GM12878 (cell line): ENCODE measurements around the gene DIP2C. TPM values are rescaled to one million over a fixed set of nuclear protein-coding genes. Genes with fewer than 3 reads are reported as not detected.

Experiments
- ATAC-seq: fragments of 200-7000 bp; cut with Tn5 transposase; 3 replicates; pipeline ENCODE4 v1.9.1; 2020; ENCODE audit warnings: mild to moderate bottlenecking, moderate library complexity
- BruUV-seq: library from RNA; stranded (reverse); fragments of 400-500 nt; replicated peaks from 2 replicates; lab custom pipeline; 2021; lab: Mats Ljungman, UMichigan
- CTCF ChIA-PET: fragments of 300-600 bp; sonication (Branson Sonifier 250); formaldehyde crosslinking; extraction: SDS; loops from one replicate; lab custom pipeline; 2021; ENCODE audit warnings: inconsistent platforms; lab: Yijun Ruan, JAX
- POLR2A ChIA-PET: fragments of 350-600 bp; formaldehyde crosslinking; extraction: SDS; loops from one replicate; lab custom pipeline; 2021; ENCODE audit warnings: inconsistent platforms; lab: Charles Lee
- RAD21 ChIA-PET: fragments of 300-600 bp; sonication (Branson Sonifier 250); formaldehyde crosslinking; loops from one replicate; lab custom pipeline; 2023; ENCODE audit warnings: antibody characterized with exemption; ENCODE audit not compliant: unreplicated experiment; lab: Charles Lee
- SMC1A ChIA-PET: fragments of 300-600 bp; sonication (Branson Sonifier 250); formaldehyde crosslinking; loops from one replicate; lab custom pipeline; 2023; ENCODE audit not compliant: unreplicated experiment, uncharacterized antibody; lab: Charles Lee
- DNase-seq: peaks from one replicate; pipeline ENCODE4 v3.0.0-alpha.2; 2011; ENCODE audit warnings: low read depth, low spot score
- FAIRE-seq: peaks from 3 replicates; lab custom pipeline; 2011; peaks lifted over from hg19 to GRCh38; lab: Jason Lieb, UNC
- H2AFZ ChIP-seq: 2 replicates; pipeline ENCODE4 v1.6.0; 2011; ENCODE audit warnings: low read depth, low read length, control low read depth; ENCODE audit not compliant: control insufficient read depth
- H3K27ac ChIP-seq: 2 replicates; pipeline ENCODE4 v1.5.1; 2011; ENCODE audit warnings: control low read depth; ENCODE audit not compliant: control insufficient read depth, insufficient read depth
- H3K27me3 ChIP-seq, 2 experiments: replicated peaks in 1 of 2; 2 replicates each; pipeline versions ENCODE4 v1.6.0 to v1.6.1; 2011; ENCODE audit warnings: low read length in 1 of 2; ENCODE audit not compliant: control insufficient read depth in 2 of 2, insufficient read depth in 2 of 2
- H3K36me3 ChIP-seq, 2 experiments: 2 replicates each; pipeline ENCODE4 v1.5.1; 2011; ENCODE audit warnings: low read length in 1 of 2; ENCODE audit not compliant: control insufficient read depth in 2 of 2, insufficient read depth in 2 of 2
- H3K4me1 ChIP-seq: 2 replicates; pipeline ENCODE4 v1.6.1; 2011; ENCODE audit warnings: mild to moderate bottlenecking, low read length, moderate library complexity, mixed read lengths; ENCODE audit not compliant: control insufficient read depth, insufficient read depth
- H3K4me2 ChIP-seq: 2 replicates; pipeline ENCODE4 v1.6.0; 2011; ENCODE audit warnings: control low read depth; ENCODE audit not compliant: control insufficient read depth, insufficient read depth
- H3K4me3 ChIP-seq: fragments of 200-600 bp; sonication (generic); 2 replicates; pipeline ENCODE4 v1.5.1; 2016
- H3K79me2 ChIP-seq: 2 replicates; pipeline ENCODE4 v1.6.0; 2011; ENCODE audit warnings: low read length; ENCODE audit not compliant: control insufficient read depth, insufficient read depth
- H3K9ac ChIP-seq: 2 replicates; pipeline ENCODE4 v1.8.0; 2011; ENCODE audit warnings: low read length, control low read depth, mixed read lengths; ENCODE audit not compliant: control insufficient read depth, insufficient read depth
- H3K9me3 ChIP-seq: replicated peaks from 3 replicates; pipeline ENCODE4 v1.5.1; 2011; ENCODE audit warnings: mild to moderate bottlenecking, low read length; ENCODE audit not compliant: control insufficient read depth, insufficient read depth
- H4K20me1 ChIP-seq: 2 replicates; pipeline ENCODE4 v1.6.0; 2011; ENCODE audit not compliant: control insufficient read depth, insufficient read depth
- BACH1 ChIP-seq: fragments of 450-650 bp; IDR thresholded peaks from 2 replicates; pipeline ENCODE4 v1.6.1; 2017; ENCODE audit warnings: mild to moderate bottlenecking, borderline replicate concordance
- BCL3 ChIP-seq: IDR thresholded peaks from 2 replicates; pipeline ENCODE4 v1.6.1; 2011; ENCODE audit warnings: borderline replicate concordance, low read depth, mild to moderate bottlenecking, moderate library complexity, low read length; ENCODE audit not compliant: insufficient read depth, poor library complexity, severe bottlenecking
- FOS ChIP-seq: IDR thresholded peaks from 3 replicates; pipeline ENCODE4 v1.6.1; 2011; ENCODE audit warnings: borderline replicate concordance; ENCODE audit not compliant: insufficient read length; ENCODE audit errors: extremely low read depth
- PML ChIP-seq: IDR thresholded peaks from 2 replicates; pipeline ENCODE4 v1.6.1; 2012; ENCODE audit warnings: low read length, inconsistent platforms
- SIN3A ChIP-seq: IDR thresholded peaks from 2 replicates; pipeline ENCODE4 v1.6.1; 2012; ENCODE audit warnings: low read depth, low read length, improper control_type of control experiment
- SREBF2 ChIP-seq: IDR thresholded peaks from 2 replicates; pipeline ENCODE4 v1.6.1; 2012; ENCODE audit warnings: mild to moderate bottlenecking, low read length
- ZBED1 ChIP-seq: IDR thresholded peaks from 2 replicates; pipeline ENCODE4 v1.6.1; 2016; ENCODE audit warnings: borderline replicate concordance
- WGBS: methylation state at CpG from one replicate; pipeline ENCODE4 v1.1.6; 2016; ENCODE audit warnings: low lambda C conversion rate; ENCODE audit not compliant: insufficient replicate concordance, insufficient coverage; ENCODE audit errors: missing lambda C conversion rate; 5-methylcytosine and 5-hydroxymethylcytosine counted together
- in situ Hi-C: fragments of 300-500 bp; cut with MboI; formaldehyde crosslinking; loops from 9 replicates; pipeline ENCODE4 v1.14.3; 2018; ENCODE audit warnings: mixed read lengths
- intact Hi-C: fragments of 100-400 bp; cut with micrococcal nuclease; formaldehyde crosslinking; loops from one replicate; pipeline ENCODE4 v1.14.2; 2022; ENCODE audit not compliant: unreplicated experiment
- polyA plus RNA-seq, 11 experiments: library from polyadenylated mRNA; depleted of rRNA in 4 of 11; unstranded in 6 of 11; stranded (reverse) in 5 of 11; fragments of >200 nt; fragmentation: Nextera tagmentation in 4 of 11; fragmentation: Illumina TruSeq in 1 of 11; extraction: Ambion mirVana in 4 of 11; extraction: Trizol in 1 of 11; gene quantifications; 1 replicate in 1 of 11; 2 replicates in 10 of 11; pipeline versions ENCODE4 v1.2.1 to v1.2.3, GENCODE V29; 2011 to 2016; ENCODE audit warnings: inconsistent platforms in 2 of 11, missing spikeins in 2 of 11, low read depth in 1 of 11
- total RNA-seq, 4 experiments: library from RNA; depleted of rRNA in 3 of 4; stranded (reverse); fragments of >200 nt in 3 of 4; fragmentation: Illumina TruSeq in 1 of 4; extraction: Trizol in 1 of 4; gene quantifications; 2 replicates each; pipeline versions ENCODE4 v1.2.1 to v1.2.3, GENCODE V29; 2013 to 2021
- TF ChIP-seq, protein P1 (sequence below): fragments of 450-650 bp; formaldehyde crosslinking; IDR thresholded peaks from 2 replicates; pipeline ENCODE4 v1.5.0; 2022; ENCODE audit warnings: mild to moderate bottlenecking, missing genetic modification characterization
- TF ChIP-seq, protein P2 (sequence below): IDR thresholded peaks from 2 replicates; pipeline ENCODE4 v1.6.1; 2012; ENCODE audit warnings: low read depth, low read length, improper control_type of control experiment

Gene DIP2C
- total and polyA plus RNA-seq, 10 of the 15 experiments (the other 5 are each of a cell fraction or from before 2014, with no cell fraction given), result 0.01 to 0.10 (median 0.06) TPM

DNA sequence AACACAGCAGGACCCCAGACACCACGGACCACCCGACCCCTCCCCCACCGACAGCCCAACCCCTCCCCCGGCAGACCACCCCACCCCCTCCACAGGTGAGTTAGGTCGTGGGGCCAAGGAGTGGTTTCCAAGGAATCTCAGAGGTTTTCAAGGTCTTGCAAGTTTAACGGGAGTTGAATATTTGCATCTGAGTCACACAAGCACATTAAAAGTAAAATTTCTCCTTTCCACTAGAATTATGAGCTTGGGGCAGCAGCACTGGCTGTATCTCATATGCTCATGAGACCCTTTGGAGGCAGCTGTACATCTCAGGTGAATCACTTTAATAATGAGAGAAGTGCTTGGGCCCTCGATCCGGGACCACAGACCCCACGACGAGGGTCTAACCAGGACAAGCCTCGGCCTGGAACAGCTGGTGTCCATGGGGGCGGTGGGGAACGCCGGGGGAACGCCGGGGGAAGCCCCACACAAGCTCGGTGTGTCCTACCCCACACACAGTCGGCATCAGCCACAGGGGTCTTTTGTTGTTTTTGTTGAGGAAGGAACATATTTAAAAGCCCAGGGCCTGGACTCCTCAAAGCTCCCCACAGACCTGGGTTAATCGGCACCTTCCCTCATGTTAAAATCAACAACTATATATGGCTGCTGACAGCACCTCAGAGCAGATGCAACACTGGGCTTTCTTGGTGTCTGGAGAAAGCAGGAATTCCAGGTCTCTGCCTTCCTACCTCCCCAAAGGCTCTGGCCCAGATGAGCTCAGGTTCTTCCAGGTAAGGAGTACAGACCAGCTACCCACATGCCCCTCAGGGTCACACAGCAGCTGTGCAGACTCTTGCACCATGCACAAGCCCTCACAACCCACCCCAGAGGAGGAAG is 130.3 kb downstream of the DIP2C start:
- Histone ChIP-seq H3K9me3 (no peaks in the 10 kb centered on the region; the same call in 2 of the 3 replicates), H3K27me3 (no peaks in the 10 kb centered on the region; a peak in 1 of 4 replicates), H4K20me1 (no peaks in the 10 kb centered on the region), H2AFZ (no peak overlapping the region), H3K4me2 (no peak overlapping the region), H3K4me3 (no peak overlapping the region), H3K27ac (no peak overlapping the region), H3K79me2 (no peaks in the 10 kb centered on the region), H3K9ac (no peak overlapping the region), H3K4me1 (no peaks in the 10 kb centered on the region), H3K36me3 (no peaks in the 10 kb centered on the region)
- FAIRE-seq (no peak), DNase-seq (no peak), ATAC-seq (no peak)
- ChIA-PET SMC1A (no interaction called here), RAD21 (no interaction called here), CTCF (no interaction called here), POLR2A (no interaction called here)
- no TSS peak for BruUV-seq
- in situ Hi-C loops, result no loop called here
- TF ChIP-seq FOS (no peak), BACH1 (no peak), SIN3A (no peak), PML (no peak), BCL3 (no peak), SREBF2 (no peak), ZBED1 (no peak)
- TF ChIP-seq, protein P1, sequence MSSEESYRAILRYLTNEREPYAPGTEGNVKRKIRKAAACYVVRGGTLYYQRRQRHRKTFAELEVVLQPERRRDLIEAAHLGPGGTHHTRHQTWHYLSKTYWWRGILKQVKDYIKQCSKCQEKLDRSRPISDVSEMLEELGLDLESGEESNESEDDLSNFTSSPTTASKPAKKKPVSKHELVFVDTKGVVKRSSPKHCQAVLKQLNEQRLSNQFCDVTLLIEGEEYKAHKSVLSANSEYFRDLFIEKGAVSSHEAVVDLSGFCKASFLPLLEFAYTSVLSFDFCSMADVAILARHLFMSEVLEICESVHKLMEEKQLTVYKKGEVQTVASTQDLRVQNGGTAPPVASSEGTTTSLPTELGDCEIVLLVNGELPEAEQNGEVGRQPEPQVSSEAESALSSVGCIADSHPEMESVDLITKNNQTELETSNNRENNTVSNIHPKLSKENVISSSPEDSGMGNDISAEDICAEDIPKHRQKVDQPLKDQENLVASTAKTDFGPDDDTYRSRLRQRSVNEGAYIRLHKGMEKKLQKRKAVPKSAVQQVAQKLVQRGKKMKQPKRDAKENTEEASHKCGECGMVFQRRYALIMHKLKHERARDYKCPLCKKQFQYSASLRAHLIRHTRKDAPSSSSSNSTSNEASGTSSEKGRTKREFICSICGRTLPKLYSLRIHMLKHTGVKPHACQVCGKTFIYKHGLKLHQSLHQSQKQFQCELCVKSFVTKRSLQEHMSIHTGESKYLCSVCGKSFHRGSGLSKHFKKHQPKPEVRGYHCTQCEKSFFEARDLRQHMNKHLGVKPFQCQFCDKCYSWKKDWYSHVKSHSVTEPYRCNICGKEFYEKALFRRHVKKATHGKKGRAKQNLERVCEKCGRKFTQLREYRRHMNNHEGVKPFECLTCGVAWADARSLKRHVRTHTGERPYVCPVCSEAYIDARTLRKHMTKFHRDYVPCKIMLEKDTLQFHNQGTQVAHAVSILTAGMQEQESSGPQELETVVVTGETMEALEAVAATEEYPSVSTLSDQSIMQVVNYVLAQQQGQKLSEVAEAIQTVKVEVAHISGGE, result no peak
- TF ChIP-seq, protein P2, sequence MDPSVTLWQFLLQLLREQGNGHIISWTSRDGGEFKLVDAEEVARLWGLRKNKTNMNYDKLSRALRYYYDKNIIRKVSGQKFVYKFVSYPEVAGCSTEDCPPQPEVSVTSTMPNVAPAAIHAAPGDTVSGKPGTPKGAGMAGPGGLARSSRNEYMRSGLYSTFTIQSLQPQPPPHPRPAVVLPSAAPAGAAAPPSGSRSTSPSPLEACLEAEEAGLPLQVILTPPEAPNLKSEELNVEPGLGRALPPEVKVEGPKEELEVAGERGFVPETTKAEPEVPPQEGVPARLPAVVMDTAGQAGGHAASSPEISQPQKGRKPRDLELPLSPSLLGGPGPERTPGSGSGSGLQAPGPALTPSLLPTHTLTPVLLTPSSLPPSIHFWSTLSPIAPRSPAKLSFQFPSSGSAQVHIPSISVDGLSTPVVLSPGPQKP, result no peak
- WGBS, result 17% methylated on average over 19 of the region's 19 CpGs
- intact Hi-C loops, result no loop called here
